ENCODE data around the gene LNX1.

Gene LNX1

DNA sequence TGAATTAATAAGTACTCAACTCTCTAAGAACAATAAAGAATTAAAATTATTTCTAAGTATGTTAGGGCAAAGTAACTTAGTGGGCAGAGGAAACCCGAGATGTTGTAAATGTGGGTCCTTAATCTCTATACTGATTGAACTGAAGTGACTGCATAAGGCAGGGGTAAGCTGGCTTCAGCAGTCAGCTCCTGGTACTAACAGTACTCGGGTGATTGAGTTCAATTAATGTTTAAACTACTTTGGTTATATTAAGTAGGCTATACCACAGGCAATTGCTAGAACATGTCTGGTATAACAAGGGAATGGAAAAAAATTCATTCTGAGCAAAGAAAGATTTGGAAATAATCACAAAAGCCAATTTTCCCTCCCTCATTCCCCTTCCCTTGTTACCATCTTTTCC, 90.7 kb downstream of the LNX1 start:
- no peak overlapping the region for H3K4me3 Mint-ChIP-seq

GRCh38 chr4:53499791-53500190, 91.5 kb downstream of the LNX1 start:
- no peak overlapping the region for H3K4me3 Mint-ChIP-seq
- H3K27ac Mint-ChIP-seq, result no peak overlapping the region
- H3K4me1 Mint-ChIP-seq (ENCODE audit: low read depth), result no peaks in the 10 kb centered on the region
- DNase-seq (ENCODE audit: low spot score), result no peak
- no peaks in the 10 kb centered on the region for H3K9me3 Mint-ChIP-seq
- no peaks in the 10 kb centered on the region for H3K36me3 Mint-ChIP-seq (ENCODE audit: low read depth)
- H3K27me3 Mint-ChIP-seq (ENCODE audit: low read depth), result peaks cover 2% of the 10 kb centered on the region

More for the DNA sequence above, 90.7 kb downstream of the LNX1 start:
- H3K27me3 Mint-ChIP-seq (ENCODE audit: low read depth), result peaks cover 2% of the 10 kb centered on the region
- no peak for DNase-seq (ENCODE audit: low spot score)
- H3K4me1 Mint-ChIP-seq (ENCODE audit: low read depth), result no peaks in the 10 kb centered on the region
- no peaks in the 10 kb centered on the region for H3K9me3 Mint-ChIP-seq
- no peaks in the 10 kb centered on the region for H3K36me3 Mint-ChIP-seq (ENCODE audit: low read depth)
- no peak overlapping the region for H3K27ac Mint-ChIP-seq

- Mint-ChIP-seq H3K27ac (no peak overlapping the region), H3K4me3 (no peak overlapping the region), H3K4me1 (ENCODE audit: low read depth) (no peaks in the 10 kb centered on the region), H3K36me3 (ENCODE audit: low read depth) (no peaks in the 10 kb centered on the region), H3K9me3 (no peaks in the 10 kb centered on the region), H3K27me3 (ENCODE audit: low read depth) (peaks cover 2% of the 10 kb centered on the region)
- no peak for DNase-seq (ENCODE audit: low spot score)
Observed at GRCh38 chr4:53498706-53499105, 92.6 kb downstream of the LNX1 start.

DNA sequence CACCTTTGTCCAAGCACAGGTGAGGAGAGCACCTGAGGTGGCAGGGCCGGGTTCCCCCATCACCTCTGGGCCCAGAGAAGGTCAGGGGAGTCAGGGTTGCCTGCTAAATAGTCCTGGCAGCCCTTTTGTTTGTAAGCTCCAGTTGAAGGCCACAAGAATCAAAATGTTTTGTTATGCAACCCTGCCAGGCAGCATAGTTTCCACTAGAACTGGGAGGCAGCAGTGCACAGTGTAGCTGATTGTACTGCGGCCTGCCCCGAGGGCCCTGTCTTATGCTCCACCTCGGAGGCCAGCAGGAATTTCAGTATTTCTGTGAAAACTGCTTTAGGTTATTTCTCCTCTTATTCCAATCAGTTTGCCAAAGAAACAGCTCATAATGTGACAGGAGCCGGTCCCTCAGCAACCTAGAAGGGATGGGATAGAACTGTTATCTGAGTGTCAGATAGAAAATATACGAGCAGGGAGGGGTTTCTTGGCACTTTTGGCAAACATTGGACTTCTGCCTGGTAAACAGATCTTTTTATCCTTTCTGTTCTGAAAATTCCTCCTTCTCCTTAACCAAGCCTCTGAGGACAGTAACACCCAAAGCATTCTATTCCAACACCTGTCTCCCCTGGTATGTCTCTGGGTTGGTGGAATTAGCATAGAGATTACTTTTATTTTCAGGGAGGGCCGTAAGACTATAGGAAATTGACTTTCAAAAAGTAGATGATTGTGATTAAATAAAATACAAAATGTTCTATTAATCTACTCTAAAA, 93.6 kb downstream of the LNX1 start:
- Mint-ChIP-seq H3K4me1 (ENCODE audit: low read depth) (no peaks in the 10 kb centered on the region), H3K27me3 (ENCODE audit: low read depth) (peaks cover 2% of the 10 kb centered on the region), H3K36me3 (ENCODE audit: low read depth) (no peaks in the 10 kb centered on the region), H3K9me3 (no peaks in the 10 kb centered on the region), H3K4me3 (no peak overlapping the region), H3K27ac (no peak overlapping the region)
- no peak for DNase-seq (ENCODE audit: low spot score)

- DNase-seq (ENCODE audit: low spot score), result no peak
- no peaks in the 10 kb centered on the region for H3K9me3 Mint-ChIP-seq
- H3K36me3 Mint-ChIP-seq (ENCODE audit: low read depth), result no peaks in the 10 kb centered on the region
- H3K27ac Mint-ChIP-seq, result no peak overlapping the region
- no peaks in the 10 kb centered on the region for H3K4me1 Mint-ChIP-seq (ENCODE audit: low read depth)
- H3K27me3 Mint-ChIP-seq (ENCODE audit: low read depth), result no peaks in the 10 kb centered on the region
- no peak overlapping the region for H3K4me3 Mint-ChIP-seq
Observed at GRCh38 chr4:53494851-53495250, 96.4 kb downstream of the LNX1 start.

GRCh38 chr4:53490965-53491622, 100.2 kb downstream of the LNX1 start:
- Mint-ChIP-seq H3K4me1 (ENCODE audit: low read depth) (no peaks in the 10 kb centered on the region), H3K9me3 (no peaks in the 10 kb centered on the region), H3K36me3 (ENCODE audit: low read depth) (no peaks in the 10 kb centered on the region), H3K4me3 (no peak overlapping the region), H3K27me3 (ENCODE audit: low read depth) (peaks cover 18% of the 10 kb centered on the region), H3K27ac (no peak overlapping the region)
- DNase-seq (ENCODE audit: low spot score), result no peak

- Mint-ChIP-seq H3K27ac (no peak overlapping the region), H3K4me1 (ENCODE audit: low read depth) (no peaks in the 10 kb centered on the region), H3K36me3 (ENCODE audit: low read depth) (no peaks in the 10 kb centered on the region), H3K27me3 (ENCODE audit: low read depth) (peaks cover 18% of the 10 kb centered on the region), H3K4me3 (no peak overlapping the region), H3K9me3 (no peaks in the 10 kb centered on the region)
- no peak for DNase-seq (ENCODE audit: low spot score)
Observed at GRCh38 chr4:53490161-53490956, 100.9 kb downstream of the LNX1 start.

DNA sequence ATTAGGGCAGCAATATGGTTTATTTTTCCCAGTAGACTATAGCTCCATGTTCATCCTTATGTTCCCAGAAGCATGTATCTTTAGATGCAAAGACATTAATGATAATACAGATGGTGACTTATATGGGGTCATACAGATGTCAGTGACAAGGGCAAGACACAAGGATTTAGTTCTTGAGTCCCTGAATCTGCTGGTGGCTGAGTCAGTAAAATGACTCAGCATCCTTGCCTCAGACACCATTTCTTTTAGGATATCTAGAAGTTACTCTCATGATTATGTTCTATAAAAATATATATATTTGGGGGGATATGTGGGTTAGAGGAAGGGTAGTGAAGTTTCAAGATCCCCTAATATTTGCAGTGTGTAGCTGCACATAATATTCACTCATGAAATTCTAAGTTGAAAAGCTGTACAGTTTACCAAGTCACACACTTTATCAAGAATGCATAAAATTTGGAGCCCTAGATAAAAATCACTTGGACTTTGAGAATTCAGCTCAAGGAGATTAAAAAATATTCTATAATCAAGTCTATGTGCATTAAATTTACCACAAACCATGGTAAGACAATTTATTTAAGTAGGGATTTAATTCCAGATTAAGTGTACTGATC, 101.9 kb downstream of the LNX1 start:
- H3K27me3 Mint-ChIP-seq (ENCODE audit: low read depth), result peaks cover 18% of the 10 kb centered on the region
- H3K4me3 Mint-ChIP-seq, result no peak overlapping the region
- no peaks in the 10 kb centered on the region for H3K4me1 Mint-ChIP-seq (ENCODE audit: low read depth)
- DNase-seq (ENCODE audit: low spot score), result no peak
- H3K36me3 Mint-ChIP-seq (ENCODE audit: low read depth), result no peaks in the 10 kb centered on the region
- H3K27ac Mint-ChIP-seq, result no peak overlapping the region
- H3K9me3 Mint-ChIP-seq, result no peaks in the 10 kb centered on the region

DNA sequence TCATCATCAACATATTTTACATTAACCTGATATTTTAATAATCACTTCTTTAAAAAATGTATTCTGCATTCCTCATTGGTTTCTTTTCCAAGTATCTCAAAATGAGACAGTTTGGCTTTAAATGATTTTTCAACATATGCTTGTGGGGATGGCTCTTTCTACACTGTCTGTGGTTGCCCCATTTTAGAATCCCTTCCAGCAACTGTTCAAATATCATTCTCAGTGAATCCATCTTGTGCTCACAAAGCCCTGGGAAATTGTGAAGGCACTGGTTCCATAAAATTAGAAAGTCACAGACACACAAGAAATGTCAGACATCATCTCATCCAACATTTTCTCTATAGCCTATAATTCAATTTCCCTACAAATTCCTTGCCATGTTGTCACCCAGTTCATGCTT, 103.5 kb downstream of the LNX1 start:
- no peaks in the 10 kb centered on the region for H3K9me3 Mint-ChIP-seq
- peaks cover 23% of the 10 kb centered on the region for H3K27me3 Mint-ChIP-seq (ENCODE audit: low read depth)
- no peaks in the 10 kb centered on the region for H3K4me1 Mint-ChIP-seq (ENCODE audit: low read depth)
- H3K27ac Mint-ChIP-seq, result no peak overlapping the region
- no peaks in the 10 kb centered on the region for H3K36me3 Mint-ChIP-seq (ENCODE audit: low read depth)
- DNase-seq (ENCODE audit: low spot score), result no peak
- no peak overlapping the region for H3K4me3 Mint-ChIP-seq

- H3K4me3 Mint-ChIP-seq, result no peak overlapping the region
- H3K27ac Mint-ChIP-seq, result no peak overlapping the region
- no peak for DNase-seq (ENCODE audit: low spot score)
- no peaks in the 10 kb centered on the region for H3K36me3 Mint-ChIP-seq (ENCODE audit: low read depth)
- no peaks in the 10 kb centered on the region for H3K9me3 Mint-ChIP-seq
- no peaks in the 10 kb centered on the region for H3K4me1 Mint-ChIP-seq (ENCODE audit: low read depth)
- peaks cover 25% of the 10 kb centered on the region for H3K27me3 Mint-ChIP-seq (ENCODE audit: low read depth)
Observed at GRCh38 chr4:53485658-53486040, 105.6 kb downstream of the LNX1 start.

DNA sequence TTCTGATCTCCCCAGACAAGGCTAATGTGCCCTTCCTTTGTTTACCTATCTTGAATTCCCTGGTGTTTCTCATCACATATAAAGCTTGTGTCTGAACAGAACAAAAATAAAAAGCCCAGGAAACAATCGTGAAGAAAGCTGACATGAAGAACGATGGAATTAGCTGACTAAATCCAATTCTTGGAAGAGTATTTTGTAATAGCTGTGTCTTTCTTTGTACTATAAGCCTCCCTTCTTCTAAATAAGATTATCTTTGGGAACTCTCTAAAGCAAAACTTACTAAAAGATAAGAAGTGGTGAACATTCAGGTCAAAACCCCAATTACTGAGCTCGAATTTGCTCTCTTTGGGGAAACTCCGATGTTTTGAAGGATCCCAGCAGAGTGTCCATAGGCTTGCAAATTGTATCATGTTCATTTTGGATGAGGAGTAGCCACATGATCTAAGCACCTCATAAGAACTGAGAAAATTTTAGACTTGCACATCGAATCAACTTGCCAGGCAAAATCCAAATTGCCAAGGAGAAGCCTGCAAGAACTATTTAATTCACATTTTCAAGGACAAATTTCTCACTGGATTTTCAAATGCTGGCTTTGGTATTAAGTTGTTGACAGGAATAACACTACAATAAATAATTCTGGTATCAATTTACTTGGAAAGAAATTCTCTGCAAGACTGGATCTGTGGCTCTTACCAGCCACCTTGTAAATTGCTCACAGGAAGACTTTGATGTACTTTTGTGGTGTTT, 106.2 kb downstream of the LNX1 start:
- Mint-ChIP-seq H3K4me3 (no peak overlapping the region), H3K27me3 (ENCODE audit: low read depth) (peaks cover 25% of the 10 kb centered on the region), H3K4me1 (ENCODE audit: low read depth) (no peaks in the 10 kb centered on the region), H3K36me3 (ENCODE audit: low read depth) (no peaks in the 10 kb centered on the region), H3K9me3 (no peaks in the 10 kb centered on the region), H3K27ac (no peak overlapping the region)
- no peak for DNase-seq (ENCODE audit: low spot score)

DNA sequence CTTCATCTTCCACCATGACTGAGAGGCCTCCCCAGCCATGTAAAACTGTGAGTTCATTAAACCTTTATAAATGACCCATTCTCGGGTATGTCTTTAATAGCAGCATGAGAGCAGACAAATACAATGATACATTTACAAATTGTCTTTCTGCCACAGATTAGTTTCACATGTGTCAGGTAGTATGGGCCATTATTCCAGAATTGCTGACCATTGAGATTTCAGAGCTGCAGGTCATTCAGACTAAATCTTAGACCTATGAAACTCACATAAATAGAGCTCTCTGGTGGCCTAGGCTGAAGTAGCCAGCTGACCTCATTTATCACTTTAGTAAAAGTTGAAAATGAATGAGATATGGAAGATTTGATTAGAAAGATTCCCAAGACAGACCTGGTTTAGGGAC, 108.0 kb downstream of the LNX1 start:
- H3K4me1 Mint-ChIP-seq (ENCODE audit: low read depth), result no peaks in the 10 kb centered on the region
- peaks cover 19% of the 10 kb centered on the region for H3K27me3 Mint-ChIP-seq (ENCODE audit: low read depth)
- DNase-seq (ENCODE audit: low spot score), result no peak
- no peaks in the 10 kb centered on the region for H3K36me3 Mint-ChIP-seq (ENCODE audit: low read depth)
- no peak overlapping the region for H3K27ac Mint-ChIP-seq
- H3K9me3 Mint-ChIP-seq, result no peaks in the 10 kb centered on the region
- H3K4me3 Mint-ChIP-seq, result no peak overlapping the region

DNA sequence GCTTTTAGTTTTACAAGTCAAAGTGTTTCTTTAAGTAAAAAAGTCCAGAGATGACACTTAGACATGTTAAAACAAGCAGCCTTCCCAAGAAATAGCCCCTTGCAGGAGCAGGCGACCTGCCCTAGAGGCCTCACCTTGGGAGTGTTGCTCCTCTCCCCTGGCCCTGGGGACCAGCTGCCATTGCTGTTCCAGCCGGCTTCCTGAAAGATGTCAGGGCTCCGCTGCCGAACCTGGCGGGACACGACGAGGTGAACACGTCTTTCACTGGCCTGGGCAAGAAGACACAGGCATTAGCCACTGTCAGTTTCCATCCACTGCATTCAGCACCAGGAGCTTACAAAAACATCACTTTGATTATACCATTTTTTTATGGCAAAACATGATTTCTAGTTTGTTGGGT, 109.7 kb downstream of the LNX1 start:
- peaks cover 10% of the 10 kb centered on the region for H3K27me3 Mint-ChIP-seq (ENCODE audit: low read depth)
- no peak overlapping the region for H3K27ac Mint-ChIP-seq
- H3K4me1 Mint-ChIP-seq (ENCODE audit: low read depth), result no peaks in the 10 kb centered on the region
- H3K36me3 Mint-ChIP-seq (ENCODE audit: low read depth), result no peaks in the 10 kb centered on the region
- no peak for DNase-seq (ENCODE audit: low spot score)
- no peak overlapping the region for H3K4me3 Mint-ChIP-seq
- no peaks in the 10 kb centered on the region for H3K9me3 Mint-ChIP-seq
